Umbilical cord (tissue), 2 donors: ENCODE measurements around the gene AKIRIN2. TPM values are rescaled to one million over a fixed set of nuclear protein-coding genes. Genes with fewer than 3 reads are reported as not detected.

Source experiments
- DNase-seq: peaks from one replicate; pipeline ENCODE4 v3.0.0-alpha.2; 2015; ENCODE audit warnings: low spot score
- total RNA-seq: library from RNA; depleted of rRNA; stranded (reverse); fragments of >200 nt; gene quantifications from one replicate; pipeline ENCODE4 v1.2.3, GENCODE V29; 2014; ENCODE audit warnings: low replicate concordance; ENCODE audit not compliant: insufficient read depth

Gene AKIRIN2
- total RNA-seq, 1 donor from 2014 or later = 6.5 TPM

GRCh38 chr6:87655824-87656223 is 46.2 kb downstream of the AKIRIN2 start:
- DNase-seq = no peak

- DNase-seq = no peak
Observed at GRCh38 chr6:87654875-87655454, 47.1 kb downstream of the AKIRIN2 start.

- no peak for DNase-seq
Observed at GRCh38 chr6:87654122-87654521, 47.9 kb downstream of the AKIRIN2 start.

DNA sequence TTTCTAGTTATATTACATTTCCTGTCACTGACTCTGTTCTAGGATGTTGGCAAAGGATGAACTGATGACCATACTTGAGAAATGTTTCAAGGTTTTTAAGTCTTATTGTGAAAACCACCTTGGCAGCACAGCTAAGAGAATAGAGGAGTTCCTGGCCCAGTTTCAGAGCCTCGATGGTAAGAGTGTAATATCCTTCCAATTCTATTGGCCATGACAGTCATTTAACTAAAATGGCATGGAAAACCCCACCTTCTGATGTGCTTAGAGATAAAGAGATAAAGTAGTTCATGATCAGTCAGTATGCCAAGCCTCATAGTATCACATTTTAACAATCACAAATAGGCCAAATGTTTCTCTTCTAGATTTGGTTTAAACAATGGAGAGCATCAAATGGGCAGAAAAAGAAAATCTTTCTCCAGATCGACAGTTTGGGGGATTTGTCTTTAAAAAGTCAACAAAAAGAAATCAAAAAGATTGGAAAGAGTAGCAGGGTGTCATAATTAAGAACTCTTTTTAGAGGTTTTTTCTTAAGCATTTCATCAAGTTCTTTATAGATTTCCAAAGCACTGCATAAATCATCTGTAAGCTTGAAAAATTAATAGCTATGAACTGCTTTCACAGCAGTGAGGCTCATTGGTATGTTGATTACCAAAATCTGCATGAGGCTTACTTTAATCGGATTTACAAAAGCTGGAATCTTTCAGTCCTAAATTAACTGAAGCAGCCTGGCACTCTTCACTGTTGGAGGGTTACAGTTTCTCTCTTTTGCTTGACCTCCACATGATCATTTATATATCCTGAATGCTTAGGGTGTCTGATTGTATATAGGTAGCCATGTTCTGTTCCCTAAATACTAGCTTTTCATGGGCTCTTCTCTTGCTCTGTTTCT is 48.7 kb downstream of the AKIRIN2 start:
- DNase-seq = no peak

DNA sequence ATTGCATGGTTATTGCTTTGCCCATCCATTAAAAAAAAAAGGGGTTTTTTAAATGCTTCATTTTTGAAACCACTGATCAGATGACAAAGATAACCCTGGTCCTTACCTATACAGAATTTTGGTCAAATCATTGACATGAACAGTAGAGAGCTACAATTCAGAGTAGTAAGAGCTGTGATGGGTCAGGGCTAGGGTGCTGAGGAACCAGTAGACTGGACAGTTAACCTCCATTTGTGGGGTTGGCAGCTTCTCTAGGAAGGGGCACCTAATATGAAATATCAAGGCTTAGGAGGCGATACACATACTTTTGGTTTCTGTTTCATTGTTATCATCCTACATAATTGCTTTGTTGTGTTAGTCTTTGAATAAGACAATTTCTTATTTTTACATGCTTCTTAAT is 57.0 kb downstream of the AKIRIN2 start:
- DNase-seq = no peak

DNA sequence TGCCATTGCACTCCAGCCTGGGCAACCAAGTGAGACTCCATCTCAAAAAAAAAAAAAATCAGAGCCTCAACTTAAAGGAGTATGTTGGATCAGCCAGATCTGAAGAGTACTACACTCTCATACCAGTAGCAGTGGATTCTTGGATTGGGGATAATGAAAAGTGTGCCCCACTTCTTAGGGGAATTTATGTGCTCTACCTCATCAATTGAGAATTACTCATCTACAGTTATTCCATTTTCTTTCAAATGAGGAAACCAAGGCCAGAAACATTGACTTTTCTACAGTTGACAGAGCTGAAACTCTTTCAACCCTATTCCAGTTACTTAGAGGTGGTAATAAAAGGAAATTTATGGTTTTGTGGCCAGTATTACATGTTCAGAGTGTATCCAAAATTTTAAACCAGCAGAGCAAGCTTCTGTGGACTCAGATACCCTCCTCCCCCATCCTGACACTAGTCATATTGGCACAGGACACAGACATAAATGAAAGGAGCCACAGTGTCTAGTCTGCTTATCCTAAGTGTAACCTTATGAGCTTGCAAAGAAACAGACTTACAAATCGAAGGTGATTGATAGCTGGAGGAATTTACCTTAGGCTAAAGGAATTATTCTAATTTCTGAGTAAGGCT is 60.9 kb downstream of the AKIRIN2 start:
- DNase-seq = no peak

GRCh38 chr6:87639373-87639772 is 62.7 kb downstream of the AKIRIN2 start:
- no peak for DNase-seq

GRCh38 chr6:87637106-87637505 is 64.9 kb downstream of the AKIRIN2 start:
- DNase-seq = no peak

DNA sequence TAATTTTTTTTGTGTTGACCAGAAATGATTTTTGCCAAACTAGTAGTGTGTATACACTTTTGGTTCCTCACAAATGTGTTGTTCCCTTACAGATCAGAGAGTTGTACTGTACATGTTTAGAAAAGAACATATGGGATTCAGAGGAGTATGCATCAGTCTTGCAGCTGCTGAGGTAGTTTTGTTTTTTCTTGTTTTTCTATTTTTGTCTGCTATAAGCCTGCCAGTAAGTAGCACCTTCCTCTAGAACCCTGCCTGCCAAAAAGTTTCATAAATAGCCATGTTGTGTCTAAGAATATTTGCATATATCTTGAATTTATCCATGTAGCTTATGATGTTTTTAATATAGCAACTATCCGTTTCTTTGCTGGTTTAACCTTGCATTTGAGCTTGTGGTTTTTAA is 65.7 kb downstream of the AKIRIN2 start:
- no peak for DNase-seq

GRCh38 chr6:87633851-87634250 is 68.2 kb downstream of the AKIRIN2 start:
- no peak for DNase-seq

DNA sequence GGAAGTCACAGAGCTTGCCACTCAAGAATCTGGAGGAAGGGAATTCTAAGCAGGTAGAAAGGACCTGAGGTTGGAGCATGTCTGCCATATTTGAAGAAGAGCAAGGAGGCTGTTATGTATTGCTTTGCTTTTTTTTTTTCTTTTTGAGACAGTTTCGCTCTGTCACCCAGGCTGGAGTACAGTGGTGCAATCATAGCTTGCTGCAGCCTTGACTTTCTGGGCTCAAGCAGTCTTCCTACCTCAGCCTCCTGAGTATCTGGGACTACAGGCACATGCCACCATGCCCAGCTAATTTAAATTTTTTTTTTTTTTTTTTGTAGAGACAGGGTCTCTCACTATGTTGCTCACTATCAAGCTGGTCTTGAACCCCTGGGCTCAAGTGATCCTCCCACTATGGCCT is 71.3 kb downstream of the AKIRIN2 start:
- DNase-seq = no peak

DNA sequence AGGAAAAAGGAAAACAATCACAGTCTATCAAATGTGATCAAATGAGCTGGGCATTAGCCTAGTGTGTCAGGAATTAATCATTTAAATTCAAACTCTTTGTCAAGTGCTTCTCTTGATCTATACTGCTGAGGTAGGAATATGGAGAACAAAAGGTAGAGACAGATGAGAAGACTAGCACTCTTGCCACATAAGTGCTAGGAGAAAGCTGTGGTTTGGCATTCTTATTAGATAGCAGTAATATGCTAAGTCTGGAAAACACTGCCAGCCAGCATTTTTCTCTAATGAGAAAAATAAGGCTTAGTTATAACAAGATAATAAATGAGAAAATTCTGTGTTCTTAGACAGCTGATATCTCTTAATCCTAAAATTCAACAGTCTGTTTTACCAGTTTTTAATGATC is 73.2 kb downstream of the AKIRIN2 start:
- DNase-seq = no peak

DNA sequence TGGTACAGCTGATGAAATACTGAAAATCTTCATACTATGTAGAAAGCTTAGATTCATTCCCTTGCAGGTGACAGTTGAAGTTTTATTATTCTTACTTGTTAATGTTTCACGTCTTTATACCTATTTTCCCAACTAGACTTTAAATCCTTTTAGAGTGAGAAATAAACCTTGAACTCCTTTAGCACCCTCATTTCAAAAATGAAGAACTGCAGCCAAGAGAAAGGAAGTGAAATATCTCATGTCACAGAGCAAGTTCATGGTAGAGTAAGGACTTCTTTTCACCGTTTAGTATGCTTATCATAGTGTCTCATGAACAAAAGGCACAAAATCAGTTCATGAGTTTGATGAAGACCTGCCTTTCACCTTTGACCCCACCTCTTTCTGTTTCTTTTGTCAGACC is 73.6 kb downstream of the AKIRIN2 start:
- DNase-seq = no peak

Other genes starting within 250 kb of the AKIRIN2 start
- 11.3 TPM for gene SLC35A1, start 229.3 kb downstream of the AKIRIN2 start, total RNA-seq
- 59.0 TPM for gene RARS2, start 112.2 kb downstream of the AKIRIN2 start, total RNA-seq
- 50.3 TPM for gene ORC3, start 112.1 kb downstream of the AKIRIN2 start, total RNA-seq